SK-MEL-5 (cell line): ENCODE results near the gene APBB1IP. TPM values are rescaled to one million over a fixed set of nuclear protein-coding genes. Genes with fewer than 3 reads are reported as not detected.
"Not testable (repeated sequence)": the region's sequence is repeated elsewhere in the genome, so short reads cannot be mapped to it uniquely, and the experiment has no call there.

Experiments
- DNase-seq: peaks from one replicate; pipeline ENCODE4 v3.0.0-alpha.2; 2016; ENCODE audit warnings: low read depth, low spot score
- in situ Hi-C: cut with HindIII; loops from 2 replicates; pipeline ENCODE4 v1.10.0; 2016; ENCODE audit warnings: low sequenced_read_pairs, high pct_unique_total_duplicates, low pct_unique_long_range_greater_than_20kb
- polyA plus RNA-seq, 2 experiments: library from polyadenylated mRNA; depleted of rRNA; stranded (reverse); fragments of >200 nt; gene quantifications; 2 replicates each; pipeline ENCODE4 v1.2.3, GENCODE V29; 2015
- total RNA-seq: library from RNA; depleted of rRNA; stranded (reverse); fragments of >200 nt; shearing (Covaris generic); gene quantifications from 2 replicates; pipeline ENCODE4 v1.2.3, GENCODE V29; 2014; rRNA removed

The APBB1IP gene, protein sequence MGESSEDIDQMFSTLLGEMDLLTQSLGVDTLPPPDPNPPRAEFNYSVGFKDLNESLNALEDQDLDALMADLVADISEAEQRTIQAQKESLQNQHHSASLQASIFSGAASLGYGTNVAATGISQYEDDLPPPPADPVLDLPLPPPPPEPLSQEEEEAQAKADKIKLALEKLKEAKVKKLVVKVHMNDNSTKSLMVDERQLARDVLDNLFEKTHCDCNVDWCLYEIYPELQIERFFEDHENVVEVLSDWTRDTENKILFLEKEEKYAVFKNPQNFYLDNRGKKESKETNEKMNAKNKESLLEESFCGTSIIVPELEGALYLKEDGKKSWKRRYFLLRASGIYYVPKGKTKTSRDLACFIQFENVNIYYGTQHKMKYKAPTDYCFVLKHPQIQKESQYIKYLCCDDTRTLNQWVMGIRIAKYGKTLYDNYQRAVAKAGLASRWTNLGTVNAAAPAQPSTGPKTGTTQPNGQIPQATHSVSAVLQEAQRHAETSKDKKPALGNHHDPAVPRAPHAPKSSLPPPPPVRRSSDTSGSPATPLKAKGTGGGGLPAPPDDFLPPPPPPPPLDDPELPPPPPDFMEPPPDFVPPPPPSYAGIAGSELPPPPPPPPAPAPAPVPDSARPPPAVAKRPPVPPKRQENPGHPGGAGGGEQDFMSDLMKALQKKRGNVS
- not detected in 2 replicates for total RNA-seq
- not detected in 2 replicates for polyA plus RNA-seq (2015; cell fraction: cytosol; rRNA removed)
- not detected in 2 replicates for polyA plus RNA-seq (2015; cell fraction: nucleus; rRNA removed)

DNA sequence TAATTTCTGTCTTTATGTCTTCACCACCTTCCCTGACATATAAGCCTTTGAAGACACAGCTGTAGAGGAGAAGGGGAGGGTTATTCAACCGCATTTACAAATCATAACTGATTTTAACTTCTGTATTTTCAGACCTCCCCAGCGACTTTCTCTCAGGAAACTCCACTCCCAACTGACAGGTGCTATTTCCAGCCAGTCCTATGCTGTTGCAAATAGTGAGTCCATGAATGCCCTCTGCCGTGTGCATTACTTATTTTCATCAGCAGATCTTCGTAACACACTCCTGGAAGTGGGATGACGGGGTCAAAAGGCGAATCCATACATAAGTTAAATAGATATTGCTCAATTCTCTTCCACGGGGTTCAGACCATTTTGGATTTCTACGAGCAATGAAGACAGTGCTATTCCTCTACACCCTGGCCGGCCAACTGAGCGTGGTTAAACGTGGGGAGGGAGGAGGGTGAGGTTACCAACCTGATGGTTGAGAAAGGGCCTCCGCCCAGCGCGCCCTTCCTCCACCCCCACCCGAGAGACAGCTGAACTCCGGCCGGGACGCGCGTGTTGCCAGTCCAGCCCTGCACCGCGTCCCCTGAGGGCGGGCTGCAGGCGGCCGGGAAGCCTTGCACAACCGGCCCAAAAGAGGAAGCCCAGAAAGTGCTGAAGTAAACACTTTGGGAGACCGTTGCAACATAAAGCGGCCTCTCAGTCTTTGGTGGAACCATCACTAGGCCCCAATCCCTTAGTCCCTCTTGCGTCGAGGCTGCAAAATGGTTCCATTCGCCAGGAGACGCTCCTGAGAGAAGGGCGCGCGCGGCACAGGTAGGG lies at the start of gene APBB1IP:
TSS of gene APBB1IP (plus strand) at position 705 of the 825 bp plus-strand sequence. CDS start 53,986 bp downstream, outside the sequence.
- in situ Hi-C loops, result no loop called here
- DNase-seq, result no peak

DNA sequence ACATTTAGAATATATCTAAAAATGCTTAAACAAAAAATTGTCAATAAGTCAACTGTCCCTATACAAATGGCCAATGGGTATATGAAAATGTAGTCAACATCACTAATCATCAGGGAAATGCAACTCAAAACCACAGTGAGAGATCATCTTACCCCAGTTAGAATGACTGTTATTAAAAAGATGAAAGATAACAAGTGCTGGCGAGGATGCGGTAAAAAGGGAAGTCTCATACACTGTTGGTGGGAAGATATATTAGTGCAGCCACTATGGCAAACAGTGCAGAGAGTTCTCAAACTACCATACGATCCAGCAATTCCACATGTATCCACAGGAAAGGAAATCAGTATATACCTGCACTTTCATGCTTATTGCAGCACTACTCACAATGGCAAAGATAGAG lies 48.6 kb upstream of the APBB1IP start:
- in situ Hi-C loops, result no loop called here
- no peak for DNase-seq

DNA sequence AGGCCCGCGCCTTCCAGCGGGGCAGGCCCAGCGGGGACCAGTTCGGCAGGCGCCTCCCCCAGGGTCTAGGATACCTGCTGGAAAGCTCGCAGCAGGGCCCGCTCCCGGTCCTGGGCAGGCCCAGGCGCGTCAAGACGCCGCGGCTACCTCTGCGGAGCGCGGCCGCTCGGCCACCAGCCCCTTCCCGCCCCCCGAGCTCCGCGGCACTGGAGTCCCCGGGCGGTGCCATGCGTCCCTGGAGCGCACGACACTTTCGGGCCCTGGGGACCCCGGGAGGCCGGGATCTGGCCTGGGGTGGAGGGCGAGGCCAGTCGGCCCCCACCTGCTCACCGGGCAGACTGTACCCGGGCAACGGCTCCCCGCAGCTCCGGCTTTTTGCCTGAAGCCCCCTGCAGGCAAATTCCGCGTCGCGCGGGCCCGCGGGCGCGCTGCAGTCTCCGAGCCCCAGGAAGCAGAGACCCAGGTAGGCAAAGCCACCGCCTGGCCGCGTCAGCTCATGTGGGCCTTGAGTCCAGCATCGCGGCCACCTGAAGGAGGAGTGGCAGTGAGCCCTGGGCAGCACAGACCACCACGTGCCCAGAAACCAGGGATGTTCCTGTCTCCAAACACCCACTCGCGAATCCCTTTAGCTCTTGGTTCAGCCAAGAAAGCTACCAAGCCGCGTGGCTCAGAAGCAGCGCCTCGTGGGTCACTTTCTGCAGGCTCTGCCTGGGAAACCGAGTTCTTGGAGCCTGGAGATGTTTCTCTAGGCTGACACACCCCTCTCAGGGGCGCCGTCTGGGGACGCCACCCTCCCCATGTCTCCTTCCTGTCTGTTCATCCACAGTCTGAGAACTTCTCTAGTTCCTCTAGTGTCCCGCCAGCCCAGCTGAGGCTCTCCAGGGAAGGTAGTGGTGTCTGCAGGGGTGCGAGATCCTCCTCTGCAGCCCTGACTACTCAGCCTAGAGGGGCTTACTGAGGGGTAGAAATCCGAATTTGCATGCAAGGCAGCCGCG lies 46.1 kb upstream of the APBB1IP start:
- no peak for DNase-seq
- in situ Hi-C loops, result no loop called here

DNA sequence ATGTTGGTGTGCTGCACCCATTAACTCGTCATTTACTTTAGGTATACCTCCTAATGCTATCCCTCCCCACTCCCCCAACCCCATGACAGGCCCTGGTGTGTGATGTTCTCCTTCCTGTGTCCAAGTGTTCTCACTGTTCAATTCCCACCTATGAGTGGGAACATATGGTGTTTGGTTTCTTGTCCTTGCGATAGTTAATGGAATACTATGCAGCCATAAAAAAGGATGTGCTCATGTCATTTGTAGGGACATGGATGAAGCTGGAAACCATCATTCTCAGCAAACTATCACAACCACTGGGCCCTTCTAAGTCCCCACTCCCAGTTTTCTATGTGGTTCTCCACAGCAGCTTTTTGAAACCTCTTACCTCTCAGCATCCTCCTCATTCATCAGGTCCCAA lies 39.8 kb upstream of the APBB1IP start:
- DNase-seq, in situ Hi-C loops: not testable (repeated sequence)

DNA sequence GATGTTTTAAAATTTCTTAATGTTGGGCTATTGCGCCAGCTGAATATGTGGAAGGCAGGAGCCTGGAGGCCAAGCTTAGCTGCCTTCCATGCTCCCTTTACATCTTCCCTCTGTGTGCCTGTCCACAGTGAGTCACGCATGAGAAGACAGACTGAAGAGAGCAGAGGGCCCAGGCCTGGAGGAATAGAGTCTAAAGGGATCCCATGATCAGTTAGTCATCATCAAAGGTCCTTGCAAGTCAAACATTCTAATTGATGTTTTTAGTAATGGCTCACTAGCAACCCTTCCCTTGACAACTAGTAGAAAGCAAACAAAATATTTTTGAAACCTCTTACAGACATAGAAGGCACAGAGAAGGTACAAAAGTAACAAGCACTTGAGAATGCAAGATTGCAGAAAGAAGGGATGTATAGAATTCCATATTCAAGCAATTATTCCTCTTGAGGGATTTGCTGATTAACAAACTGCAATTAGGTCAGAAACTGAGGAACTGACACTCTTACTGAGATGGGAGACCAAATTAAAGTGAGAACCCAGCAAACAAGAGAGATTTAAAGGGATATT lies 30.7 kb upstream of the APBB1IP start:
- peak; percentile 56 for DNase-seq
- in situ Hi-C loops, result no loop called here

DNA sequence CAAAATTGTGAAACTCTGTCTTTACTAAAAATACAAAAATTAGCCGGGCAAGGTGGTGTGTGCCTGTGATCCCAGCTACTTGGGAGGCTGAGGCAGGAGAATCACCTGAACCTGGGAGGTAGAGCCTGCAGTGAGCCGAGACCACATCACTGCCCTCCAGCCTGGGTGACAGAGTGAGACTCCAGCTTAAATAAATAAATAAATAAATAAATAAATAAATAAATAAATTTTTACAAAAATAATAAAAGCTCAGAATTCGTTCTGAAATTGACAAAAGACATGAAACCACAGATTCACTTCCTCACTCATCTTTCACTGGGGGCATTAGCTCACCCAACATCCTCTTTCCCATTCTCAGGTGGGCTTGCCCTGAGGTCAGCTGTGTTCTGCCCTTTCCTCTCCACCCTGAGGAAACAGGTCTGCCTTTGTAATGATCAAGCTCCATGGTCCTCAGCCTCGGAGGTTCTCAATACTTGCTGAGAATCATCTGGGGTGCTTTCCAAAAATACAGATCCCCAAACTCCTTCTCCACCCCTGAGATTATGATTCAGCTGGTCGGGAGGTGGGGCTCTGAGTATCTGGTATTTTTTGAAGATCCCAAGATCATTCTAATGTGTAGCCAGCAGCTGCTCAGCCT lies 29.2 kb upstream of the APBB1IP start:
- no peak for DNase-seq
- in situ Hi-C loops, result no loop called here

DNA sequence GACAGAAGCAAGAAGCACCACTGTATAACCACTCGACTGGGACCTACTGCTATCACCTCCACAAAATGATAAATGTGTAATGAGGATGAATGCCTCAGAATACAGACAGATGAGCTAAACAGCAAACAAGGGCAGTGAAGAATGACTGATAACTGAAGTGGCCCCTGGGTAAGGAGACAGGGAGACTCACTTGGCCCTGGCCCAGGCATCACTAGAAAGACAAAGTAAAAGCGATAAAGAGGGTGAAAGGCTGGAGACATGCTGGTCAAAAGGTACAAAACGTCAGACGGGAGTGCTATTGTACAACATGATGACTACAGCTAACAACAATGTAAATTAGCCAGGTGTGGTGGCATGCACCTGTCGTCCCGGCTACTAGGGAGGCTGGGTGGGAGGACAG lies 27.8 kb upstream of the APBB1IP start:
- DNase-seq, result no peak
- in situ Hi-C loops, result no loop called here

DNA sequence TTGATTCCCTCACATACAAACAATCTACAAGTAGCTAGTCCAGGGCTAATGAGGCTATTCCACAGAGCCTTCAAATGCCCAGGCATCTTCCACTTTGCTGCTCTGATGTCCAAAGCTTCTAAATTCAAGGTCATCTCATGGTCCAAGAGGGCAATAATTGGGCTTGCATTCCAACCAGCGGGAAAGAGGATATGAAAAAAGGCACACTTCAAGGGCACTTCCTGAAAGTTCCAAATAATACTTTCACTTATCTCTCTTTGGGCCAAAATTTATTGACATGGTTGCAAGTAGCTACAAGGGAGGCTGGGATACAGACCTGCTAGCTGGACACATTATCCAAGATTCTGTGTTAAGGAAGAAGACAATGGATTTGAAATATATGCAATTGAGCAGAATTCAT lies 25.2 kb upstream of the APBB1IP start:
- in situ Hi-C loops, result no loop called here
- no peak for DNase-seq

DNA sequence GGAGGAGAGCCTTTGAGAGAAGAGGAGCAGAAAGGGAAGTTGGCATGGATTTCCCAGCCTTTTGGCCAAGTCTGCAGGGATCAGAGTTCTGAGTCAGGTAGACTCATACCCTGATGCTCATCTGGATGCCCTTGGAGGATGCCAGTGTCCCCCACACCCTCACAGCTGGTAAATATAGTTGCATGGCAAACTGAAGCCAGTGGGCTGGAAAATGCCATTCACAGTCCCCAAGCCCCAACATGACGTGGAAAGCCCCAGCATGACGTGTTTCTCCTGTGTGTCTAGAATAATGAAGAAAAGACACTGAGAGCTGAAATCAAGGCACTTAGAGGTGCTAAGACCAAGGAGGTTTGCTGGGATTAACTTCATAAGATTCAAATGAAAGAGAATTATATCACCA lies 24.8 kb upstream of the APBB1IP start:
- DNase-seq, result no peak
- in situ Hi-C loops, result no loop called here

DNA sequence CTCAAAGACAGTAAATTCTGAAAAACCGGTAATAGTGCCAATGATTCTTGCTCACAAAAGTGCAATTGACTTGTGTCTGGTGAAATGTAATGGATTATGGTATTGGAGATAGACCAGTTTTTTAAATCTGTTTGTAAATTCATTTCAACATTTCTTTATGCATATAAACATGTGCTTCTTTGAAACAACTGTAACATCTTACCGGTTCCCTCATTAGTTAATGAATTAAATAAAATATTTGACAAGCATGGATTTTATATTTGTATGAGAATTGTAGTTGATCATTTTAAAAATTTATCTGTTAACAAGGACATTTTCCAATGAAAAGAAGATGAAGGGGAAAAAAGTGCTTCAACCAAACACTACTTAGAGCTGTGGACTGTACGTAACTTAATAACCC lies 21.0 kb upstream of the APBB1IP start:
- no peak for DNase-seq
- in situ Hi-C loops, result no loop called here

DNA sequence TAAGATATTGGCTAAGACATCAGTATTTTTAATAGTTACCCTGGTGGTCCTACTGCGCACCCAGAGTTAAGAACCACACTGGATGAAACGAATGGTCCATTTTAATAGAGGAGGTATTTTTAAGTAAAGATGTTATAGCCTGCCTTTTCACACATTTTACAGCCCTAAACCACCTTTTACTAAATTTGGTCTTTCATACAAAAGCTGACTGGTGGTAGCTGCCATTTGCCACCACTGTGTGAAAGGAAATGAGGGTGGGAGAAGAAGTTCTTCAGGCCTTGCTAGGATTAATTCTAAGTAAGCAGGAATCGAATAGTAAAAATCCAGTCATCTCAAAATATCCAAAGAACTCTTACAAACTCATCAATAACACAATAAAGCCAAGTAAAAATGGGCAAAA lies 15.2 kb upstream of the APBB1IP start:
- in situ Hi-C loops, result no loop called here
- DNase-seq, result no peak

DNA sequence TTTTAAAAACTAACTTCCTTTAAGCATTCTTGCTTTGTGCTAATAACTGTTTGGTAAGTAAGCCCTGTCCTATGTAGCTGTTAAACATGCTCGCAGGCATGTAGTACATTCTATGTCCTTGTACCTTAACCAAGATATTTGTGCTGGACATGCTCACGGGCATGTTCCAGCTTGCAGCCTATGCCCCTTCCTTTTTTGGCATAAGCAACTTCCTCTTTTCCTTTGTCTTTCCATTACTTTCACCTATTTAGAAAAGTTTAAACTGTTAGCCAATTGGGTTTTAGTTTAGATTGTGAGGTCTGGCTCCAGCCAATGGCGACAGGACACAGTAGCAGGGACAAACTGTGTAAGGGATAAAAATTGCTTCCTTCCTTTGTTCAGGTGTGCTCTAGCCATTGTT lies 14.4 kb upstream of the APBB1IP start:
- in situ Hi-C loops, result no loop called here
- DNase-seq, result no peak

DNA sequence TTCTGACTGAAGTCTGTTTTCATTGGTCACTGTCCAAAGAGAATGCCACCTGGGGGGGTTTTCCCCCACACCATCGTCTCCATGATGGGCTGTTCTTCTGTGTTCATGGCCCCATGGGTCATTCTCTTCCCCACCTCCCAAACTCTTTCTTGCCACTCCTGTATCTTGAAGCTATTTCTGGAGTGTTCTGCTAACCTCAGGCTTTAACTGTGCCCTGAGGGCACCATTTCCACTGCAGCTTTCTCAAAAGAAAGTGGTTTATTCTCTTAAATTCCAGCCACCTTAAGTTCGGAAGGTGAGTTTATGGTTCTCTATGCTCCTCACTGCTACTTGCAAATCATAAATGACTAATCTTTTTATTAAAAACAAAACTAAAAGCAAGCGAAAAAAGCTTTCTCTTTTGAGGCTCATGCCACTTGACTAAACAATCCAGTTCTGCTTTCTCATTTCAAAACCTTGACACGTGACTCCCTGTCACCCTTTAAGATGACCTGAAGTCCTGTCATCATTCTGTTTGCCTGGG lies 7.4 kb upstream of the APBB1IP start:
- no peak for DNase-seq
- in situ Hi-C loops, result no loop called here

DNA sequence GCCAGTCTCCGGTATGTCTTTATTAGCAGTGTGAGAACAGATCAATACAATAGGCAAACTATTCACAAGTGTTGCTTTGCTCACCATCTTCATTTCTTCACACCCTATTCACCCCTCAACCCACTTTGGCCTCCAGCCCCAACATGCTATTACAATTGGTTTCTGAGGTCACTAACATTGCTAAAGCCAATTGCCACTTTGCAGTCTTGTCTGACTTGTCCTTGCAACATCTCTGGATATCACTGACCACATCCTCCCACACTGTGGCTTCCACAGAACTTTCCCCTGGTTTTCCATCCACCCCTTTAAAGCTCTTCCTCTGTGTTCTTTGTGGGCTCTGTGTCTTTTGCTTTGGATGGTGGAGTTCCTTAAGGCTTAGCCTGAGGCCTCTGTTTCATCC lies 5.2 kb upstream of the APBB1IP start:
- no peak for DNase-seq
- in situ Hi-C loops, result no loop called here

DNA sequence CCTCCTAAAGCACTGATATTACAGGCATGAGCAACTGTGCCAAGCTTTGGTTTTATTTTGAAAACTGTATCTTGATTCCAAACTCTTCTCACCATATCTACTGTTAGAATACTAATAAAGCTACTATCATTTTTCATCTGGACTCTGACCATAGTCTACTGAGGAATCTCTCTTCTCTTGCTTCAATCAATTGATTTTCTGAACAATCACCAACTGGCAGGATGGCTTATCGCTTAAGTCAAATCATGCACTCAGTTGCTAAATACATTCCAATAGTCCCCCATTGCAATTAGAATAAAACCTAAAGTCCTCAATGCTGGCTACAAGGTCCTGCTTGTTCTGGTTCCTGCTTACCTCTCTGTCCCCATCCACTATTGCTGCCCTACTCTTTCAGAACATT lies 2.3 kb upstream of the APBB1IP start:
- DNase-seq, result no peak
- in situ Hi-C loops, result no loop called here

DNA sequence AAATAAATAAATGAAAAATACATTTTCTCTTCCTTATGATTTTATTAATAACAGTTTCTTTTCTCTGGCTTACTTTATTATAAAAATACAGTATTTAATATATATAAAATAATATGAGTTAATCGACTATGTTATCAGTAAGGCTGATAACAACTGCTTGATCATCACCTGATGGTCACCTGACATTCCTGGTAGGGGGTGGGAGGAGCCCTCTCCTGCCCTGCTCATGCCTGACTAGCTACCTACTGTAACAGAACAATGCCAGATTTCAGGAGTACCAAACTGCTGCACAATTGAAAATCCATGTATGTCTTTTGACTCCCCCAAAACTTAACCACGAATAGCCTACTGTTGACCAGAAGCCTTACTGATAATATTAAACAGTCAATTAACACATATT lies 1.3 kb upstream of the APBB1IP start:
- DNase-seq, result no peak
- in situ Hi-C loops, result no loop called here
